Activated effector memory CD4-positive, alpha-beta T cell treated with Interleukin-2 at 50 U/mL for 16 hours (primary cell): Measurements from ENCODE around the gene MRPL38.

Source experiments
- DNase-seq: peaks from one replicate; pipeline ENCODE4 v3.0.0-alpha.2; 2020

MRPL38 gene

GRCh38 chr17:75849724-75850123, 55.0 kb downstream of the MRPL38 start:
- no peak for DNase-seq

GRCh38 chr17:75849279-75849646, 55.4 kb downstream of the MRPL38 start:
- no peak for DNase-seq
